GM18858 (cell line): Measurements from ENCODE around the gene AGPS.

Experiments
- ATAC-seq: cut with Tn5 transposase; IDR thresholded peaks from one replicate; pipeline ENCODE4 v1.9.1; 2021; ENCODE audit not compliant: unreplicated experiment

AGPS gene

DNA sequence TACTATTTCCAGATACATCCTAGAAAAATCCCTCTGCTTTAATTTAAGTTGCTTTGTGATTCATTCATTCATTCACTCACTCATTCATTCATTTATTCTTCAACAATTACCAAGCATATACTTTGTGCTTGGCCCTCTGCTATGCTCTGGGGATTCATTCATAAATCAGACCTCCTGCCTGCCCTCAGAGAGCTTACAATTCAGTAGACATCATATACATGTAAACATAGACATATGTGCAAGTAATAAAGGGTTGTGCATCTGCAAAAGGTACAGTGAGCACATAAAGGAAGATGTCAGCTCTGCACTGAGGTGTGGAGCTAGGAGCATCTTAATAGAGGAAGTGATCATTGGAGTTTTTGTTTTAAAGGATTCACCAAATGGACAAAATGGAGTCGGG lies 189.4 kb downstream of the AGPS start:
- no peak for ATAC-seq

DNA sequence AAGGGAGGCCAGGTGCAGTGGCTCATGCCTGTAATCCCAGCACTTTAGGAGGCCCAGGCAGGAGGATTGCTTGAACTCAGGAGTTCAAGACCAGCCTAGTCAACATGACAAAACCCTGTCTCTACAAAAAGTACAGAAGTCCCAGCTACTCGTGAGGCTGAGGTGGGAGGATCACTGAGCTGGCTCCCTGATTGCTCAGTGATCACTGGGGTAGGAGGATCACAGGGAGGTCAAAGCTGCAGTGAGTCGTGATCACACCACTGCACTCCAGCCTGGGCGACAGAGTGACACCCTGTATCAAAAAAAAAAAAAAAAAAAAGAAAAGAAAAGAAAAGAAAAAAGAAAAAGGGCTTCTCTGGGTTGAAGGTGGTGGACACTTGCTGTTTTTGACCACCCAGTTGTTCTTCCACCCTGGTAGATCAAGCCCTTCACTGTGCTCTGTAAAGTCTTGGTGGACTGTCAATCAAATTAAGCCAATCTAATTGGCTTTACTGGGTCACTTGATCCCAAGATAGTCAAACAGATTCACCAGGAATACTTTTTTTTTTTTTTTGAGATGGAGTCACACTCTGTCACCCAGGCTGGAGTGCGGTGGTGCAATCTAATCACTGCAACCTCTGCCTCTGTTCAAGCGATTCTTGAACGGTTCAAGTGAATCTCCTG lies 191.6 kb downstream of the AGPS start:
- no peak for ATAC-seq

DNA sequence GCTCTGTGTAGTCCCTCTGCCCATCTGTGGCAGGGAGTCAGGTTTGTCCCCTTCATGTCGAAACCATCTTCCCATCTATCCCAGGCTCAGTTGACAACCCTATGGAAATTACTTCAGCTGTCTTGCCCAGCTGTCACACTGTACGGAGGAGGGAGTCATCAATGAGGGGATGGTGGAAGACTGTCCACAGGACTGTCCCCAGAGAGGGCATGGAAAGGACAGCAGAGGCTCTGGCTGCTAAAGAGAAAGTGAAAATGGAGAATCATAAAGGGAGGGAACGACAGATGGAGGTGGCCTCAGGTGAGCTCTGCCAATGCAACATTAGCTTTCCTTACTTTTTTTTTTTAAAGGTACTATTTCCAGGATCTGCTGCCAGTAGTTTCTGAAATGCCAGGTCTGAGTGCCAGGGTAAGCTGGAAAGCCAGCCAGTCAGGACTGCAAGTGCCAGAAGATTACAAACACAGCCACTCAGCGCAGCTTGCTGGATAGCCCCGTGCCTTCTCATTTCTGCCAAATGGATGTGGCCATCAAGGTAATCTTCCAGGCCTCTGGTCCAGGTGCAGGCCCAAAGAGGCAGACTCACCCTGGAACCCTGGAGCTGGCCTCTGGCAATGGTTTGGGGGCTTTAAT lies 192.8 kb downstream of the AGPS start:
- no peak for ATAC-seq

DNA sequence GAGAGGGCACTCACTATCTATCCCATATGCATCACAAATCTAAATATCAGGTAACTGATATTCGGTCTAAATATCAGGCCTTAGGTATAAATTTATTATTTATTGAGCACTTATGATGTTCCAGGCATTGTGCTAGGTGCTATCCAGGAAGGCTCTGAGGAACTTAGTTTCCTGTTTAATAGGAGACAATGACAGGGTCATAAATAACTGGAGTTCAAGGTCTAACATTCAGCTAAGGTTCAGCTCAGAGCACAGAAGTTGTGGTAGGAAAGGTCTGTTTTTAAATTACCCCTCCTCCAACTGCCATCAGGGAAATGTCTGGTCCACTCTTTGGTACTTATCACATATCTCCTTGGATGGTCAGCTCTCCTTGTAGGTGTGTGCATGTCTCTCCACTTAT lies 193.6 kb downstream of the AGPS start:
- ATAC-seq, result no peak

DNA sequence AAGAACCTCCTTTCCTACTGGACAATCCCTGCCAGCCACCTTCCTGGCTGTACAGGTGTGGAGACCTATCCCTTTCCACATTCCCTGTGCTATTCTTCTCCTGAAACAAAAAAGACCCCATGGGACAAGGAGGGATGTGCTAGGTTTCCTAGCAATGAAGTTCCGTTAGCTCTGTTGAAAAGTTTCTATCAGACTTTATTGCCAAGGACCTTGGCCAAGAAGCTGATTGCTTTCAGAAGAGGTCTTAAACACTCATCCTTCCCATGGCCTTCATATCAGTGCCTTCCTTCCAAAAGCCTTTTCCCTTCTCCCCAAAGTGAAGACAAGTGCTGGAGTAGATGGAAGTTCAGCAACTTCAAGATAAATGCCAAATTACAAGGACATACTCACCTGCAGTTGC lies 194.8 kb downstream of the AGPS start:
- ATAC-seq, result no peak

DNA sequence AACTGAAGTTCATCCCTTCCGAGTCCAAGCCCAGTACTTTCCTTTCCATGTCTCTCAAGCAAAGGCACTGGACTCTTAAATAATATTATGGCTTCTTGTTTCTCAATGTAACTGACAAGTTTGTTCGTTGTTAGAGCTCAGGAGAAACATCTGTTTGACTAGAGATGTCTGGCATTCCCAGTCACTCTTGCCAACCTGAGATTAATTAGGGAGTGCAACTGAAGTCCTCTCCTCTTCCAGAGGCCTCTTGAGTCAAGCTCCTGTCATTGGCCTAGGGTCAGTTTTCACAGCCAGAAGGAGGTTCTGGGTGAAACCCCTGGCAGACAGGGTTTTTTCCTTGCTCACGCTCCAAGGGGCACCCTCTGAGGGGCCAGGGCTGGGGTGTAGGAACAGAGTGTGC lies 196.1 kb downstream of the AGPS start:
- ATAC-seq, result no peak

DNA sequence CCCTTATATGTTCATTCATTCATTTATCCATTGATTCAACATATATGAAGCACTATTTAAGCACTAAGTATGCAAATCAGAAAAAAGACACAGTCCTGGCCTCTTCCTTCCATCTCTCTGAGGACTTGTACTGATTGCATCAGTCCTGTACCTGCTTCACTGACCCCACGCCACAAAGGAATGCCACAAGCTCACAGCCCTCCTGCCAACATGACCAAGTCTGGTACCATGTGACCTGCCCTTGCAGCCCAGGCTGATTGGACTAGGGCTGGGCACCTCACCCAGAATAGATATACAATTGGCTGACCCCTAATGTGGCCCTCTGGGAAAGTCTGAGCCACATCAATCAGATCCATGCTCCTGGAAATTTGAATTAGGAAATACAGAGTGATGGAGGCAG lies 196.6 kb downstream of the AGPS start:
- ATAC-seq, result no peak

DNA sequence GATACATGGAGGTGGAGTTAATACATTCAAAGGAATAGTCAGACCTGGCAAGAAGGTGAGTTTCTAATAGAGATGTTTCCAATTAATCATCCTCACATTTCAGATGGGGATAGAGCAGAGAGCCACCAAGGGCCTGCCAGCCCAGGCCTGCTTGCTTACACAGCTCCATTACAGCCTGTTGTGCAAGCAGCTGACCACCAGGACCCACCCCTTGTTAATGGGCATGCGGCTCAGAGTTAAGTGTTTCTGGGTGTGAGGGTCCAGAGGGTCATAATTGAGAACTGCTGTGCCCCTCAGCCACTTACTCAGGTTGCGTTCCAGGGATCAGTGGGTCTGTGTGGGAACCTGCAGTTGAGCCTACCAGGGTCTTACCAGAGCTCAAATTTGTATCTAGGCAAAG lies 199.8 kb downstream of the AGPS start:
- no peak for ATAC-seq

DNA sequence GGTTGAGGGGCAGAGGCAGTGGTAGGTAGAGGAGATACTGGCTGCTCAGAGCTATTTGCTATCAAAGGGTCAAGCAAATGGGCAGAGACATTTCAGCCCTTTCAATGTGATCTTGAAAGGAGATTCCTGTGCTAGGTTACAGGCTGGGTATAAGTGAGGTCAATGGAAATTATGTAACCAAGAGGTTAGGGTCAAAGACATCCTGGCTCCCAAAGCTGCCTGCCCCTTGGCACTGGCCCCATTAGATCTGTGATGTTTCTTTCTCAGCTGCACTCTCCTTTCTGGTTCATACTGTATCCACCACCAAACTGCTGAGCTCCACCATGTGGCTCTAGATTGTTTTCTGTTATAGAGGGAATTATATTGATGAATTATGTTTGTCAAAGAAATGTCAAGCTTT lies 200.4 kb downstream of the AGPS start:
- ATAC-seq, result no peak

DNA sequence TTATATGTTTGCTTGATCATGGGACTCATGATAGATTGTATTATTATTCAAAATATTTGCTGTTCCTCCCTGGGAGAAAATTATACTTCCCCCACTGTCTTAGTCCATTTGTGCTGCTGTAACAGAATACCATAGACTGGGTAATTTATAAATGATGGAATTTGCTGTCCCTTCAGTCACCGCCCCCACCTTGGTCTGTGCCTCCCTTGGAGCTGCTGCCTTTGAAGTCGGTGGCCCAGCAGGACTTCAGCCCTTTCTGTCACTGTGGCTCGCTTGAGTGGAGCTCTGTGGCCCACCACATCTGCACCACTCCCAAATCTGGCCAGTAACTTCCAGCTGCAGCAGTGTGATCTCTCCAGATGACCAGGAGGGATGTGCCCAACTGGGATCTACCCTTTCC lies 200.8 kb downstream of the AGPS start:
- no peak for ATAC-seq
